Cardiac fibroblast (primary cell): Measurements from ENCODE around the gene B4GALT5.

Experiments used
- DNase-seq, 2 donors: peaks; one replicate each; pipeline versions ENCODE4 v3.0.0 to v3.0.0-alpha.2; 2010; ENCODE audit warnings: low read depth in 2 of 2
- H3K4me3 ChIP-seq, 2 donors: replicated peaks in 1 of 2; 1 replicate in 1 of 2; 2 replicates in 1 of 2; pipeline ENCODE4 v1.5.1; 2011; ENCODE audit warnings: low read depth in 2 of 2, low read length in 2 of 2, mild to moderate bottlenecking in 2 of 2, moderate library complexity in 1 of 2
- TF ChIP-seq, protein P1 (sequence below): IDR thresholded peaks from one replicate; pipeline ENCODE4 v1.5.1; 2011; ENCODE audit warnings: low read depth, mild to moderate bottlenecking, low read length, inconsistent platforms

B4GALT5 gene

GRCh38 chr20:49715466-49715865, 1.8 kb upstream of the B4GALT5 start:
- TF ChIP-seq, protein P1, sequence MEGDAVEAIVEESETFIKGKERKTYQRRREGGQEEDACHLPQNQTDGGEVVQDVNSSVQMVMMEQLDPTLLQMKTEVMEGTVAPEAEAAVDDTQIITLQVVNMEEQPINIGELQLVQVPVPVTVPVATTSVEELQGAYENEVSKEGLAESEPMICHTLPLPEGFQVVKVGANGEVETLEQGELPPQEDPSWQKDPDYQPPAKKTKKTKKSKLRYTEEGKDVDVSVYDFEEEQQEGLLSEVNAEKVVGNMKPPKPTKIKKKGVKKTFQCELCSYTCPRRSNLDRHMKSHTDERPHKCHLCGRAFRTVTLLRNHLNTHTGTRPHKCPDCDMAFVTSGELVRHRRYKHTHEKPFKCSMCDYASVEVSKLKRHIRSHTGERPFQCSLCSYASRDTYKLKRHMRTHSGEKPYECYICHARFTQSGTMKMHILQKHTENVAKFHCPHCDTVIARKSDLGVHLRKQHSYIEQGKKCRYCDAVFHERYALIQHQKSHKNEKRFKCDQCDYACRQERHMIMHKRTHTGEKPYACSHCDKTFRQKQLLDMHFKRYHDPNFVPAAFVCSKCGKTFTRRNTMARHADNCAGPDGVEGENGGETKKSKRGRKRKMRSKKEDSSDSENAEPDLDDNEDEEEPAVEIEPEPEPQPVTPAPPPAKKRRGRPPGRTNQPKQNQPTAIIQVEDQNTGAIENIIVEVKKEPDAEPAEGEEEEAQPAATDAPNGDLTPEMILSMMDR, result no peak
- DNase-seq, result no peak
- H3K4me3 ChIP-seq, result no peak overlapping the region

DNA sequence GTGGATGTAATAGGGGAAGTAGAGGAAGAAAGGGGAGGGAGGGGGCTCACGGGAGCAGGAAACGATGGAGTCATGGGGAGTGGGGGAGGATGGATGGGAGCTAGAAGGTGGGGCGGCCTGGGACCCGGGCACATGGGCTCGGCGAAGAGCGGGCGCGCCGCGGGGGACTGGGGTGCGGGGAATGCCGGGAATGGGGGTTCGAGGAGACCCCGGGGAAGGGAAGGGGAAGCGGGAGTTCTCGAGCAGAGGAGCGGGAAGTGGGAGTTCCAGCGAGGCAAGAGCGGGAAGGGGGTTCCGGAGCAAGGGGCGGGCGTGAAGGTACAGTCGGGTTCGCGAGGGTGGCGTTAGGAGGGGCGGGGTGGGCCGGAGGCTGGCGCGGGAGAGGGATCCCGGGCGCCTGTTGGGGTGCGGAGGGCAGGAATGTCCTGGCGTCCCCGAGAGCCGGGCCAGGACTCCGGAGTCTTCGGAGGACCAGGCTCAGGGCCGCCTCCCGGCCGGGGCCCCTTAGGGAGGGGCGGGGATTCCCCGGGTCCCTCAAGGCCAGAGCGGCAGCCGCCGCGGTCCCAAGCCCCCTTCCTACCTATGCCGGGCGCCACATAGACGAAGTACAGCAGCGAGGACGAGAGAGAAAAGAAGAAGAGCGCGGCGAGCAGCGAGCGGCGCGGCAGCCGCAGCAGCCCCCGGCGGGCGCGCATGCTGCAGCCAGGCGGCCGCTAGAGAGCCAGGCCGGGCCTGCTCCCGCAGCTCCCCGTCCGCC, 504 bp downstream of the B4GALT5 start:
- peak overlapping the region; percentile 87 to 93 for H3K4me3 ChIP-seq
- TF ChIP-seq, protein P1, result no peak
- DNase-seq, result peak; percentile 29 to 35

- TF ChIP-seq, protein P1, result no peak
Observed at GRCh38 chr20:49712646-49712995, 1.1 kb downstream of the B4GALT5 start.

DNA sequence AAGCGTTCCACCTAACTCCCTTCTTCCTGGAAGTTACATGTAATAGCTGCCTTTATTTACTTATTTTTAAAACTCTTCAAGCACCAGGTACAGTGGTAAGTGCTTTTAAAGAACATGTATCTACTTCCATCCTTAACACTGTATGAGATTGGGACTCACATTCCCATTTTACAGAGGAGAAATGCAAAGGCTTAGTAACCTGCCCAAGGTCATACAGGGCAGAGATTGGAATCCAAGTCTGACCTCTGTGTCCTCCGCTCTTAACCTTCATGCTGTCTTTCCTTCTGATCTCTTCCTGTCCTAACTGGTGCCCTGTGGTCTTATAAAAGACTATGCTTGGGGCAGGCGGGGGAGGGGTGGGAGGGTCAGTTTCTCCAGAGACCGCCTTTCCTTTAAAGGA, 1.6 kb downstream of the B4GALT5 start:
- DNase-seq, result no peak
- TF ChIP-seq, protein P1, result no peak
- peak overlapping the region; percentile 87 to 93 for H3K4me3 ChIP-seq

More at GRCh38 chr20:49712646-49712995, 1.1 kb downstream of the B4GALT5 start:
- peak overlapping the region; percentile 87 to 93 for H3K4me3 ChIP-seq
- no peak for DNase-seq

DNA sequence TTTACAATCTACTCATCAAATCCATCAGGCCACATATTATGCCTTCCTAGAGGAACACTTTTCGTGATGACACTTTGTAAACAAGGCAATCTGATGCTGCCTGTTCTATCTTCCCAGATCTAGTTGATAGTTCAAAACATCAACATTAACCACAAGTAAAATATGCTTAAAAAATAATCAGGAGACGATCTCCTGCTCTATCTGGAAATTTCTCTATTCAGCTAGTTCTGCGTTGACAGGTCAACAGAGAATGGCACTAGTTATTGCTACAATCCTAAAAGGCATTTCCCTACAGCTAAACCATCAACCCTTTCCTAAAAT, 2.1 kb downstream of the B4GALT5 start:
- DNase-seq, result no peak
- TF ChIP-seq, protein P1, result no peak
- H3K4me3 ChIP-seq, result peak overlapping the region; percentile 87 to 93

DNA sequence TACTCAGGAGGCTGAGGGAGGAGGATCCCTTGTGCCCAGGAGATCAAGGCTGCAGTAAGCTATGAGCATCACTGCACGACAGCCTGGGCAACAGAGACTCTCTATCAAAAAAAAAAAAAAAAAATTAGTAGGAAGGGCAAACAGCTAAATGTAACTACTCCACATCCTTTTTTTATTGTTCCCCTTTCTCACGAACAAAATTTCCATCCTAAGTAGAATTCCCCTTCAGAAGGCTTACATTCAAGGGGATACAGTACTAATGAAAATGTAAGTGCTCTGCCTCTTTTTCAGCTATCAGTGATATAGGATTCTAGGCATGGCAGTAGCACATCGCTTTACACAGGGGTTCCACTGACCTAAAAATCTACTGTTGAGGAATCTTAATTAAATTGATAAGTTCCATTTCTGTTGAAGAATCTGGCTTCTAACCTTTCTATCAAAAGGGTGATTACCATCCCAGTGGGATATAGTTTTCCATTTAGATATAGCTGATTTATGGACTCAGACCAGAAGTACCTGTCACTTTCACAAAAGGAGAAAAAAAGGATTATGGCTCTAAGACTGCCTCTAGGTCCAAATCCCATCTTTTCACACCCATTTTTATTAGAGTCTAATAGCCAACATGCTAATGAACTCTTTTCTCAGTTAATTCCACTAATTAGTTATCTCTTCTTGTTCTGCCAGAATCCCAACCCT, 2.6 kb downstream of the B4GALT5 start:
- H3K4me3 ChIP-seq, result peak overlapping the region in 1 of 2 donors; percentile 87
- TF ChIP-seq, protein P1, result no peak
- DNase-seq, result no peak
